ENCODE data around the gene MATR3. TPM values are rescaled to one million over a fixed set of nuclear protein-coding genes. Genes with fewer than 3 reads are reported as not detected.
"Not testable (repeated sequence)": the region's sequence is repeated elsewhere in the genome, so short reads cannot be mapped to it uniquely, and the experiment has no call there.

Gene MATR3
- total and polyA plus RNA-seq, 8 donors, result 68.2 to 352 (median 116) TPM

- Histone ChIP-seq H3K27me3 (no peaks in the 10 kb centered on the region), H3K4me3 (peak overlapping the region in 2 of 4 donors; percentile 75 to 89), H3K9me3 (no peaks in the 10 kb centered on the region), H3K4me1 (peaks cover 31 to 77% (median 60%) of the 10 kb centered on the region in 4 donors), H3K27ac (no peak overlapping the region), H3K36me3 (peaks cover 0 to 20% (median 5%) of the 10 kb centered on the region in 4 donors)
- no peak for DNase-seq
- no peak for TF ChIP-seq POLR2A (IDR thresholded peaks at IDR 0.05)
- no peak for TF ChIP-seq CTCF (IDR thresholded peaks at IDR 0.05)
- TF ChIP-seq POLR2AphosphoS5 (IDR thresholded peaks at IDR 0.05), result no peak
- TF ChIP-seq EP300 (IDR thresholded peaks at IDR 0.05), result no peak
- intact Hi-C loops (cut with DNase I; ENCODE audit: low total_unique reads), result loop anchor here (10.0 kb wide), 1 partner anchor 49 kb away; the partner anchor contains the start of gene MATR3
- 54 to 69% (median 59%) methylated on average over 2 of the region's 2 CpGs for WGBS, 5 donors
Measured at GRCh38 chr5:139344177-139344576, 50.6 kb downstream of the MATR3 start.

GRCh38 chr5:139345442-139345841 lies 51.9 kb downstream of the MATR3 start:
- H3K4me3 ChIP-seq, DNase-seq, H3K27ac ChIP-seq, H3K27me3 ChIP-seq, H3K9me3 ChIP-seq: not testable (repeated sequence)
- peaks cover 0 to 24% (median 7%) of the 10 kb centered on the region in 4 donors for H3K36me3 ChIP-seq
- H3K4me1 ChIP-seq, result peaks cover 31 to 84% (median 67%) of the 10 kb centered on the region in 4 donors
- intact Hi-C loops (cut with DNase I; ENCODE audit: low total_unique reads), result loop anchor here (10.0 kb wide), 1 partner anchor 51 kb away; the partner anchor contains the start of gene MATR3
- WGBS, 5 donors, result 93 to 97% (median 94%) methylated on average over 8 of the region's 8 CpGs

- not testable (repeated sequence) for H3K27me3 ChIP-seq, H3K27ac ChIP-seq, DNase-seq, H3K9me3 ChIP-seq, H3K4me3 ChIP-seq
- Histone ChIP-seq H3K36me3 (peaks cover 0 to 30% (median 7%) of the 10 kb centered on the region in 4 donors), H3K4me1 (peaks cover 20 to 89% (median 59%) of the 10 kb centered on the region in 4 donors)
- intact Hi-C loops (cut with DNase I; ENCODE audit: low total_unique reads), result loop anchor here (10.0 kb wide), 1 partner anchor 53 kb away; the partner anchor contains the start of gene MATR3
- 89 to 91% (median 90%) methylated on average over 9 of the region's 9 CpGs for WGBS, 5 donors
Measured at GRCh38 chr5:139347863-139348262, 54.3 kb downstream of the MATR3 start.

- H3K9me3 ChIP-seq, result no peaks in the 10 kb centered on the region
- H3K4me3 ChIP-seq, result no peak overlapping the region
- WGBS, 5 donors, result 78 to 96% (median 95%) methylated on average over 3 of the region's 3 CpGs
- TF ChIP-seq CTCF (IDR thresholded peaks at IDR 0.05), result no peak
- no peak for TF ChIP-seq EP300 (IDR thresholded peaks at IDR 0.05)
- TF ChIP-seq POLR2A (IDR thresholded peaks at IDR 0.05), result no peak
- TF ChIP-seq POLR2AphosphoS5 (IDR thresholded peaks at IDR 0.05), result no peak
- no peak overlapping the region for H3K27ac ChIP-seq
- peaks cover 0 to 61% (median 32%) of the 10 kb centered on the region in 4 donors for H3K4me1 ChIP-seq
- intact Hi-C loops (cut with DNase I; ENCODE audit: low total_unique reads), result no loop called here
- H3K36me3 ChIP-seq, result peaks cover 0 to 16% (median 14%) of the 10 kb centered on the region in 4 donors
- no peak for DNase-seq
- H3K27me3 ChIP-seq, result no peaks in the 10 kb centered on the region
Measured at GRCh38 chr5:139354186-139354585, 60.6 kb downstream of the MATR3 start.

GRCh38 chr5:139355900-139356299 lies 62.4 kb downstream of the MATR3 start:
- intact Hi-C loops (cut with DNase I; ENCODE audit: low total_unique reads); H3K4me3 ChIP-seq; H3K9me3 ChIP-seq; H3K27ac ChIP-seq; DNase-seq; H3K27me3 ChIP-seq: not testable (repeated sequence)
- 93 to 98% (median 96%) methylated on average over 8 of the region's 8 CpGs for WGBS, 5 donors
- peaks cover 0 to 13% (median 12%) of the 10 kb centered on the region in 4 donors for H3K36me3 ChIP-seq
- peaks cover 0 to 50% (median 27%) of the 10 kb centered on the region in 4 donors for H3K4me1 ChIP-seq

- Histone ChIP-seq H3K27me3 (no peaks in the 10 kb centered on the region), H3K4me1 (peaks cover 0 to 42% (median 19%) of the 10 kb centered on the region in 4 donors), H3K9me3 (no peaks in the 10 kb centered on the region), H3K36me3 (peaks cover 0 to 15% (median 12%) of the 10 kb centered on the region in 4 donors), H3K4me3 (no peak overlapping the region), H3K27ac (no peak overlapping the region)
- no peak for DNase-seq
- intact Hi-C loops (cut with DNase I; ENCODE audit: low total_unique reads), result no loop called here
- TF ChIP-seq POLR2A (IDR thresholded peaks at IDR 0.05), result no peak
- TF ChIP-seq EP300 (IDR thresholded peaks at IDR 0.05), result no peak
- no peak for TF ChIP-seq CTCF (IDR thresholded peaks at IDR 0.05)
- TF ChIP-seq POLR2AphosphoS5 (IDR thresholded peaks at IDR 0.05), result no peak
Measured at GRCh38 chr5:139358064-139358463, 64.5 kb downstream of the MATR3 start.
